ENCODE data around the gene FRMD5. TPM values are rescaled to one million over a fixed set of nuclear protein-coding genes. Genes with fewer than 3 reads are reported as not detected.
"Not testable (repeated sequence)": the region's sequence is repeated elsewhere in the genome, so short reads cannot be mapped to it uniquely, and the experiment has no call there.

FRMD5 gene
- total RNA-seq, 4 donors from 2014 or later: 0.15 to 2.5 (median 0.29) TPM

GRCh38 chr15:44011238-44011854 lies 183.7 kb downstream of the FRMD5 start:
- no peak overlapping the region for H3K4me3 ChIP-seq (ENCODE audit: low read depth, poor library complexity, severe bottlenecking)
- 77 to 82% methylated on average over 5 of the region's 5 CpGs for WGBS, 2 donors
- intact Hi-C loops (cut with DNase I; ENCODE audit: low total_unique reads): no loop called here
- DNase-seq (ENCODE audit: low spot score in 2 of 2): no peak
- no peak for TF ChIP-seq POLR2A (IDR thresholded peaks at IDR 0.05)
- TF ChIP-seq CTCF (IDR thresholded peaks at IDR 0.05): no peak

GRCh38 chr15:44010089-44010488 lies 185.0 kb downstream of the FRMD5 start:
- intact Hi-C loops (cut with DNase I; ENCODE audit: low total_unique reads): no loop called here
- 53 to 54% methylated on average over 1 of the region's 1 CpG for WGBS, 2 donors
- DNase-seq (ENCODE audit: low spot score in 2 of 2): no peak
- TF ChIP-seq POLR2A (IDR thresholded peaks at IDR 0.05) (no peak), CTCF (IDR thresholded peaks at IDR 0.05) (no peak)
- no peak overlapping the region for H3K4me3 ChIP-seq (ENCODE audit: low read depth, poor library complexity, severe bottlenecking)

GRCh38 chr15:44009038-44009437 lies 186.0 kb downstream of the FRMD5 start:
- TF ChIP-seq CTCF (IDR thresholded peaks at IDR 0.05) (no peak), POLR2A (IDR thresholded peaks at IDR 0.05) (no peak)
- intact Hi-C loops (cut with DNase I; ENCODE audit: low total_unique reads): no loop called here
- 81 to 85% methylated on average over 2 of the region's 2 CpGs for WGBS, 2 donors
- no peak overlapping the region for H3K4me3 ChIP-seq (ENCODE audit: low read depth, poor library complexity, severe bottlenecking)
- DNase-seq (ENCODE audit: low spot score in 2 of 2): no peak

- 35 to 41% methylated on average over 6 of the region's 6 CpGs for WGBS, 2 donors
- DNase-seq (ENCODE audit: low spot score in 2 of 2); H3K4me3 ChIP-seq (ENCODE audit: low read depth, poor library complexity, severe bottlenecking); intact Hi-C loops (cut with DNase I; ENCODE audit: low total_unique reads): not testable (repeated sequence)
These were observed 194.8 kb downstream of the FRMD5 start for GRCh38 chr15:44000248-44000647.

- no peak for TF ChIP-seq POLR2A (IDR thresholded peaks at IDR 0.05)
- WGBS, 2 donors: 17 to 27% methylated on average over 4 of the region's 4 CpGs
- H3K4me3 ChIP-seq (ENCODE audit: low read depth, poor library complexity, severe bottlenecking): no peak overlapping the region
- intact Hi-C loops (cut with DNase I; ENCODE audit: low total_unique reads): no loop called here
- DNase-seq (ENCODE audit: low spot score in 2 of 2): no peak
These were observed 196.5 kb downstream of the FRMD5 start for GRCh38 chr15:43998607-43999006.

GRCh38 chr15:43991206-43991605 lies 203.9 kb downstream of the FRMD5 start:
- TF ChIP-seq CTCF (IDR thresholded peaks at IDR 0.05) (no peak), POLR2A (IDR thresholded peaks at IDR 0.05) (no peak)
- intact Hi-C loops (cut with DNase I; ENCODE audit: low total_unique reads): no loop called here
- WGBS, 2 donors: 57 to 85% methylated on average over 2 of the region's 2 CpGs
- no peak for DNase-seq (ENCODE audit: low spot score in 2 of 2)
- H3K4me3 ChIP-seq (ENCODE audit: low read depth, poor library complexity, severe bottlenecking): no peak overlapping the region

- DNase-seq (ENCODE audit: low spot score in 2 of 2): no peak
- intact Hi-C loops (cut with DNase I; ENCODE audit: low total_unique reads): no loop called here
- TF ChIP-seq CTCF (IDR thresholded peaks at IDR 0.05) (no peak), POLR2A (IDR thresholded peaks at IDR 0.05) (no peak)
- WGBS, 2 donors: 95 to 96% methylated on average over 15 of the region's 15 CpGs
- no peak overlapping the region for H3K4me3 ChIP-seq (ENCODE audit: low read depth, poor library complexity, severe bottlenecking)
These were observed 205.1 kb downstream of the FRMD5 start for GRCh38 chr15:43989938-43990337.

Data from lower leg skin (tissue), 4 donors.